Measurements from ENCODE around the gene FXYD3.

The FXYD3 gene

DNA sequence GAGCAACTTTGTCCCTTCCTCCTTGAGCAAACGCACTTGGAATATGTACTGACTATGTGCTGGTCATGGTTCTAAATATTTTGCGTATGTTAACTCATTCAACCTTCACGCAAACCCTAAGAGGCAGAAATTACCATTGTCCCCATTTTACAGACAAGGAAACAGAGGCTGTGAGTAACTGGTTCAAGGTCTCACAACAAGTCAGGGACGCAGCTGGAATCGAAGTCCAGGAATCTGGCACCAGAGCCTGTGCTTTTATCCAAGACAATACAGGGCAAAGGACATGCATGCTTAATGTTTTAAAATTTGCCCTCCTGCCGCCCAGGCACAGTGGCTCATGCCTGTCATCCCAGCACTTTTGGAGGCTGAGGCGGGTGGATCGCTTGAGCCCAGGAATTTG lies 44.0 kb downstream of the FXYD3 start:
- TF ChIP-seq, protein P1, sequence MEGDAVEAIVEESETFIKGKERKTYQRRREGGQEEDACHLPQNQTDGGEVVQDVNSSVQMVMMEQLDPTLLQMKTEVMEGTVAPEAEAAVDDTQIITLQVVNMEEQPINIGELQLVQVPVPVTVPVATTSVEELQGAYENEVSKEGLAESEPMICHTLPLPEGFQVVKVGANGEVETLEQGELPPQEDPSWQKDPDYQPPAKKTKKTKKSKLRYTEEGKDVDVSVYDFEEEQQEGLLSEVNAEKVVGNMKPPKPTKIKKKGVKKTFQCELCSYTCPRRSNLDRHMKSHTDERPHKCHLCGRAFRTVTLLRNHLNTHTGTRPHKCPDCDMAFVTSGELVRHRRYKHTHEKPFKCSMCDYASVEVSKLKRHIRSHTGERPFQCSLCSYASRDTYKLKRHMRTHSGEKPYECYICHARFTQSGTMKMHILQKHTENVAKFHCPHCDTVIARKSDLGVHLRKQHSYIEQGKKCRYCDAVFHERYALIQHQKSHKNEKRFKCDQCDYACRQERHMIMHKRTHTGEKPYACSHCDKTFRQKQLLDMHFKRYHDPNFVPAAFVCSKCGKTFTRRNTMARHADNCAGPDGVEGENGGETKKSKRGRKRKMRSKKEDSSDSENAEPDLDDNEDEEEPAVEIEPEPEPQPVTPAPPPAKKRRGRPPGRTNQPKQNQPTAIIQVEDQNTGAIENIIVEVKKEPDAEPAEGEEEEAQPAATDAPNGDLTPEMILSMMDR (IDR thresholded peaks at IDR 0.05; ENCODE audit: extremely low read depth, missing control alignments): no peak

DNA sequence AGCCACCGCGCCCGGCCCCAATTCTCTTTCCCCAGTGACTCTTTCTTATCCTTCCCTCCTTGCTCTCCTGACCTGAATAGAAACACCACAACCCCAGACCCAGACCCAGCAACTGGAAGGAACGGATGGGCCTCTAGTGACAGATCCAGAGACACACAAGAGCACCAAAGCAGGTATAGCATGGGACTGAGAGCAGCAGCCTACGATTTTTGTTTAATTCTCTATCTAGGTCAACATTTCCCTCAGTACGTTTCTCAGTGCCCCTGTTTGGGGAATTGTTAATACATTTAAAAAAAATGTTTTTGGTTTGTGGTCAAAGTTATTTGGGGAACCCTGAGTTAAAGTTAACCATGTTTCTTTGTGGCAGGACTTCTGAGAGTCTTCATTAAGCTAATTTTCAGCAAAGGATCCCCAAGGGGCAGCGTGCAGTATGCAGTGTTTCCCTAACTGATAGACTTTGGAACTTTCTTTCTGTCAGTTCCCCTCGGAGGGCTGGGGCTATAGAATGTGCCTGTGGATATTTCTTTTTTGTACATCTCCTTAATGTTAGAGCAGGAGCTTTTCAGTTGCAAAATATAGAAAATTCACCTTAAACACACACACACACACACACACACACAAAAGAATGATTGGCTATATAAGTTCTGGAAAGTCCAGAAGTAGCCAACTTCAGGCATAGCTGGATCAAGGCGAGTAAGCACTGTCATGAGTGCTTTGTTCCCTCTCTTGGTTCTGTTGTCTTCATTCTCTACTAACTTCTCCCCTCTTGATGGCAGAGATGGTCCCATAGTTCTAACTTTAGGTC lies 45.2 kb downstream of the FXYD3 start:
- TF ChIP-seq, protein P1 (IDR thresholded peaks at IDR 0.05; ENCODE audit: extremely low read depth, missing control alignments): no peak
- no peak for DNase-seq (ENCODE audit: low spot score)

More for the DNA sequence above, 44.0 kb downstream of the FXYD3 start:
- no peak for DNase-seq (ENCODE audit: low spot score)

DNA sequence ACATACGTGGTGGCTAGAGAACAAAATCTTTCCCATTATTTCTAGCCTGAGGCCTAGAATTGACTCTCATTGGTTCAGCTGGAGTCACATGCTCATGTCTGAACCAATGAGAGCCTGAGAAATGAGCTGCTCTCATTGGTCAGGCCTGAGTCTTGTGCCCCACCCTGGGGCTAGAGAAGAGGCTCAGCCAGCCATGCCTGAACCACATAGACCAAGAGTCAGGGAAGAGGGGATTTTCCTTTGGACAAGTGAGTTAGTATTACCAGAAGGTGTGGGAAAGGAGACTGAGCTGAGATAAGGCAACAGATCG lies 45.8 kb downstream of the FXYD3 start:
- DNase-seq (ENCODE audit: low spot score): no peak
- TF ChIP-seq, protein P1 (IDR thresholded peaks at IDR 0.05; ENCODE audit: extremely low read depth, missing control alignments): no peak

DNA sequence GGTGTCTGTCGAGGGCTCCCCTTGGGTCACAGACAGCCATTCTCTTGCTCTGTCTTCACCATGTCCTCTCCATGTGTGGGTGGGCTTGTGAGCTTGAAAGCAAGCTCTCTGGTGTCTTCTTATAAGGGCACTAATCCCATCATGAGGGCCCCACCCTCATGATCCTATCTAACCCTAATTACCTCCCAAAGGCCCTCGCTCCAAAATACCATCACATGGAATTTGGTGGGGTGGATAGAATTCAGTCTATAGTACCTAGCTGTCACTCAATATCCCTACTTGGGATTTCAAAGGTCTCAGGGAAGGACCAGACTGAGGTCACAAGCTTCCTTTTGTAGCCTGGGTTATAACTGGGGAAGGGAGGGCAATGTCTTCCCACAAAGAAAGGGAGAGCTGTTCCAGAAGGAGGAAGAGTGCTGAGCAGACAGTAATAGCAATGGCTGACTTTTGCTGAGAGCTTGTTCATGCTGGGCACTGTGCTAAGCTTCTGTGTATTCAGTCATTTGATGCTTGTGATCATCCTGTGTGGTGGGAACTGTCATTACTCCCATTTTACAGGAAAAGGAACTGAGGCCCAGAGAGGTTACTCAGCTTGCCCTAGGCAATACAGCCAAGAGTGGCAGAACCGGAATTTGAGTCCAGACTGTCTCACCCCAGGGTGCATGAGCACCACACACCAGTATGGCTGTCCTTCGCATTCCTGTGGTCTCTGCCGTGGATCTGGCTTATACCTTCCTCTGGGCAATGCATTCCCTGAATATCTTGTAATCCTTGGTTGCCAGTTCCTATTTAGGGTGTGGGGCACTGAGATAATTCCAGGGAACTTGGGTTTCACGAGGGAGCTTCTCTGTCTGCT lies 47.1 kb downstream of the FXYD3 start:
- DNase-seq (ENCODE audit: low spot score): no peak

DNA sequence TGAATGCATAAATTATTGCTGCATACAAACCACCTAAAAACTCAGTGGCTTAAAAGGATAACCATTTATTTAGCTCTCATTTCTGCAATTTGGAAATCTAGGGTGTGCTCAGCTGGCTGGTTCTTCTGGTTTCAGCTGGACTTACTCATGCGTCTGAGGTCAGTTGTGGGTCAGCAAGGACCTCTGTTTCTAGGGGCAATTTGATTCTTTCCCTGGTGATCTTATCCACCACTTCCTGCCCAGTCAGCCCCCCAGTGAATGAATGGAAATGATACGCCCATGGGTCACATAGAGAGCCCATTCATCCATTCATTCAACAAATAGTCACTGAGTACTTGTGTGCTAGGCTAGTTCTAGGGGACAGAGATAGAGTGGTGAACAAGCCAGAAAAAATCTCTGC lies 48.8 kb downstream of the FXYD3 start:
- no peak for DNase-seq (ENCODE audit: low spot score)
- TF ChIP-seq, protein P1 (IDR thresholded peaks at IDR 0.05; ENCODE audit: extremely low read depth, missing control alignments): no peak

More for the DNA sequence above, 47.1 kb downstream of the FXYD3 start:
- TF ChIP-seq, protein P1 (IDR thresholded peaks at IDR 0.05; ENCODE audit: extremely low read depth, missing control alignments): no peak

DNA sequence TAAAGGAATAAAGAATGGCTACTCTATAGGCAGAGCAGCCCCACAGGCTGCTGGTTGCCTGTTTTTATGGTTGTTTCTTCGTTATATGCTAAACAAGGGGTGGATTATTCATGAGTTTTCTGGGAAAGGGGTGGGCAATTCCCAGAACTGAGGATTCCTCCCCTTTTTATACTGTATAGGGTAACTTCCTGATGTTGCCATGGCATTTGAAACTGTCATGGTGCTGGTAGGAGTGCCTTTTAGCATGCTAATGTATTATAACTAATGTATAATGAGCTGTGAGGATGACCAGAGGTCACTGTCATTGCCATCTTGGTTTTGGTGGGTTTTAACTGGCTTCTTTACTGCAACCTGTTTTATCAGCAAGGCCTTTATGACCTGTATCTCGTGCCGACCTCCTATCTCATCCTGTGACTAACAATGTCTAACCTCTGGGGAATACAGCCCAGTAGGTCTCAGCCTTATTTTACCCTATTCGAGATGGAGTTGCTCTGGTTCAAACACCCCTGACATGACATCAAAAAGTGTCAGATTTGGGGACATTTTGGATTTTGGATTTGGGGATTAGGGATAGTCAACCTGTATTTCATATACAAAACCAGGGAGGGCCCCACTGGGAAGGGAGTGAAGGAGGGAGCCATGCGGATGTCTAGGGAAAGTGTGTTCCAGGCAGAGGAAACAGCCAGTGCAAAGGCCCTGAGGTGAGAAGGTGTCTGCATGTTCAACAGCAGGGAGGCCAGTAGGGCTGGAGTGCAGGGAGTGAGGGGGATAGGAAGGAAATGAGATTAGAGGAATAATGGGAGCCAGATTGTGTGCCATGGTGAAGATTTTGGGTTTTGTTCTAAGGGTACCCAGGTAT lies 49.8 kb downstream of the FXYD3 start:
- DNase-seq (ENCODE audit: low spot score): no peak
- TF ChIP-seq, protein P1 (IDR thresholded peaks at IDR 0.05; ENCODE audit: extremely low read depth, missing control alignments): no peak
